Esophagus squamous epithelium (tissue), 5 donors: ENCODE measurements around the gene FBXO10. TPM values are rescaled to one million over a fixed set of nuclear protein-coding genes. Genes with fewer than 3 reads are reported as not detected.
A peak's percentile ranks its signal among the peaks of the same experiment; 100 is the strongest.

Experiments
- DNase-seq: peaks from one replicate; lab custom pipeline; 2025; lab: John Stamatoyannopoulos, UW
- H3K27ac ChIP-seq, 4 donors: fragments of 200-600 bp; sonication (generic); one replicate each; pipeline ENCODE4 v1.5.1; 2016 to 2019; ENCODE audit warnings: mild to moderate bottlenecking in 1 of 4
- H3K27me3 ChIP-seq, 4 donors: fragments of 200-600 bp; sonication (generic); 1 replicate in 3 of 4; 2 replicates in 1 of 4; pipeline versions ENCODE4 v1.5.1 to v1.6.0; 2017 to 2021; ENCODE audit warnings: antibody characterized with exemption in 1 of 4
- H3K36me3 ChIP-seq, 3 donors: fragments of 200-600 bp; sonication (generic); one replicate each; pipeline ENCODE4 v1.5.1; 2016 to 2019
- H3K4me1 ChIP-seq, 3 donors: fragments of 200-600 bp; sonication (generic); one replicate each; pipeline ENCODE4 v1.5.1; 2017 to 2019
- H3K4me3 ChIP-seq, 4 donors: fragments of 200-600 bp; sonication (generic); 1 replicate in 3 of 4; 2 replicates in 1 of 4; pipeline ENCODE4 v1.5.1; 2016 to 2019; ENCODE audit warnings: mild to moderate bottlenecking in 2 of 4, moderate library complexity in 1 of 4
- H3K9me3 ChIP-seq, 3 donors: fragments of 200-600 bp; sonication (generic); one replicate each; pipeline ENCODE4 v1.5.1; 2016 to 2019
- CTCF ChIP-seq, 6 experiments: fragments of 450-650 bp in 4 of 6; fragments of 200-600 bp in 2 of 6; sonication (generic) in 2 of 6; IDR thresholded peaks; one replicate each; pipeline ENCODE4 v1.5.1; 2016 to 2019; ENCODE audit warnings: antibody characterized with exemption in 6 of 6, mild to moderate bottlenecking in 4 of 6, moderate library complexity in 4 of 6
- POLR2A ChIP-seq, 4 donors: fragments of 450-650 bp; IDR thresholded peaks; one replicate each; pipeline ENCODE4 v1.6.1; 2017; ENCODE audit warnings: antibody characterized with exemption in 4 of 4, mild to moderate bottlenecking in 4 of 4, moderate library complexity in 3 of 4
- WGBS, 2 donors: methylation state at CpG; one replicate each; pipeline ENCODE4 v1.1.5; 2018; 5-methylcytosine and 5-hydroxymethylcytosine counted together
- intact Hi-C: fragments of 100-400 bp; cut with DNase I; formaldehyde crosslinking; loops from one replicate; pipeline ENCODE4 v1.15.0; 2022
- total RNA-seq, 4 donors: library from RNA; depleted of rRNA; stranded (reverse); fragments of >200 nt; gene quantifications; one replicate each; pipeline ENCODE4 v1.1.0, GENCODE V29; 2016
- donor health status: DM: yes; HTN: yes; CAD: no.

Gene FBXO10
- total RNA-seq, 4 donors from 2014 or later = 3.4 to 6.0 (median 4.4) TPM

- TF ChIP-seq POLR2A (IDR thresholded peaks at IDR 0.05) (no peak), CTCF (IDR thresholded peaks at IDR 0.05) (no peak)
- H3K36me3 ChIP-seq = peaks cover 7 to 80% (median 8%) of the 10 kb centered on the region in 3 donors
- no peaks in the 10 kb centered on the region for H3K4me1 ChIP-seq
- no peaks in the 10 kb centered on the region for H3K9me3 ChIP-seq
- intact Hi-C loops = no loop called here
- no peak for DNase-seq
- WGBS, 2 donors = 76 to 81% methylated on average over 3 of the region's 3 CpGs
- H3K4me3 ChIP-seq = no peak overlapping the region
- no peak overlapping the region for H3K27ac ChIP-seq
- H3K27me3 ChIP-seq = no peaks in the 10 kb centered on the region
Observed at GRCh38 chr9:37583522-37584121, 7.4 kb upstream of the FBXO10 start.

DNA sequence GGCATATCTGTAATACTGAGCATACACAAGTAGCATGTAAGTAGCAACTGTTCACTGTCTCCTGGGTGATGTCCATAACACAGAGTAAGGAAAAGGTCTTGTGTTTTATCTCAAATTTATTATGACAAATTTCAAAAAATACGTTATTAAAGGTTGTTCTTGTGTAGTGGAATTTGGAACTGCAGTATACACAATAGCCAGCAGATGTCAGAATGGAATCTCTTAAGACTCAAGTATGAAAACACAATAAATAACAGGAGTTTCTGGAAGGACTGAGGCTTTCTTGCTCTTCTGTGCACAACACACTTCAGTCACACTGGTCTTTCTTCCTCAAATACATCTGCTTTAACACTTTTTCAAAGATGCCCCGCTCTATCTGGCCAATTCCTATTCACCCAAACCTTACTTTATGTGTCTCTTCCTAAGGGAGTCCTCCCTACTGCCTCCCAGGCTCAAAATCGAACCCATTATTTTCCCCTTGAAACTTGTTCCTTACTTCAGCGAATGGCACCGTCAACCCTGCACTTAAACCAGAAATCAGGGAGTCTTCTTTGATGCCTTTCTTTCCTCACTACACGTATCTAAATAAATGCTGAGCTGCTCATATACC, 6.5 kb upstream of the FBXO10 start:
- no peak for DNase-seq
- Histone ChIP-seq H3K9me3 (no peaks in the 10 kb centered on the region), H3K4me1 (no peaks in the 10 kb centered on the region), H3K36me3 (peaks cover 7 to 70% (median 8%) of the 10 kb centered on the region in 3 donors), H3K4me3 (no peak overlapping the region), H3K27ac (no peak overlapping the region), H3K27me3 (no peaks in the 10 kb centered on the region)
- 63 to 72% methylated on average over 6 of the region's 6 CpGs for WGBS, 2 donors
- intact Hi-C loops = no loop called here
- TF ChIP-seq POLR2A (IDR thresholded peaks at IDR 0.05) (no peak), CTCF (IDR thresholded peaks at IDR 0.05) (peak; percentile 36 to 79 (median 65))

- no peak for DNase-seq
- WGBS, 2 donors = 10 to 22% methylated on average over 4 of the region's 5 CpGs
- peaks cover 0 to 7% (median 5%) of the 10 kb centered on the region in 3 donors for H3K36me3 ChIP-seq
- peaks cover 5 to 26% (median 10%) of the 10 kb centered on the region in 3 donors for H3K4me1 ChIP-seq
- H3K27me3 ChIP-seq = no peaks in the 10 kb centered on the region
- intact Hi-C loops = no loop called here
- peak overlapping the region; percentile 76 to 85 (median 82) for H3K27ac ChIP-seq
- TF ChIP-seq POLR2A (IDR thresholded peaks at IDR 0.05) = no peak
- TF ChIP-seq CTCF (IDR thresholded peaks at IDR 0.05) = no peak
- no peaks in the 10 kb centered on the region for H3K9me3 ChIP-seq
- peak overlapping the region; percentile 64 to 83 (median 73) for H3K4me3 ChIP-seq
Observed at GRCh38 chr9:37575511-37575914, 667 bp downstream of the FBXO10 start.

DNA sequence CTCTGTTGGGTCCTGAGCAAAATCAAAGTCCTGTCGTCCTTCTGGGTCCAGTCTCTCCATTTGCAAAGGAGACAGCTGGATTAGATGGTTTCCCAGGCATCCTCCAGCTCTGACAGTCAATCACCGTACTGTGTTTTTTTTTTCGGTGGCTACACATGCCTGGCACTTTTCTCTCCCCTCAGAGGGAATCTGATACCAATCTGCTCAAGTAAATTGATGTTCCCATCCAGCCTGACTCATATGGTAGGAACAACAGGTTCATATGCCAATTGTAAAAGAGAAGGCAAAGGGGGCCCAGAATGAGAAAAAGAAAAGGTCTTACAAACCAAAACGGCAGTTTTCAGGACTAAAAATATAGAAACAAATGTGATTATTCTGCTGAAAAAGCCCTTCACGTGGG, 1.2 kb downstream of the FBXO10 start:
- Histone ChIP-seq H3K4me1 (peaks cover 5 to 26% (median 10%) of the 10 kb centered on the region in 3 donors), H3K27me3 (no peaks in the 10 kb centered on the region), H3K4me3 (peak overlapping the region in 2 of 4 donors; percentile 64 to 80), H3K27ac (peak overlapping the region in 3 of 4 donors; percentile 76 to 85 (median 83)), H3K9me3 (no peaks in the 10 kb centered on the region), H3K36me3 (peaks cover 0 to 2% (median under 1%) of the 10 kb centered on the region in 3 donors)
- no peak for DNase-seq
- no peak for TF ChIP-seq CTCF (IDR thresholded peaks at IDR 0.05)
- no peak for TF ChIP-seq POLR2A (IDR thresholded peaks at IDR 0.05)
- 66 to 73% methylated on average over 5 of the region's 5 CpGs for WGBS, 2 donors
- intact Hi-C loops = no loop called here

GRCh38 chr9:37574241-37574721, 1.9 kb downstream of the FBXO10 start:
- TF ChIP-seq CTCF (IDR thresholded peaks at IDR 0.05) = no peak
- 42 to 62% methylated on average over 5 of the region's 5 CpGs for WGBS, 2 donors
- no peaks in the 10 kb centered on the region for H3K27me3 ChIP-seq
- no peak overlapping the region for H3K4me3 ChIP-seq
- no peaks in the 10 kb centered on the region for H3K9me3 ChIP-seq
- intact Hi-C loops = no loop called here
- H3K27ac ChIP-seq = no peak overlapping the region
- no peak for DNase-seq
- no peaks in the 10 kb centered on the region for H3K36me3 ChIP-seq
- peaks cover 5 to 26% (median 10%) of the 10 kb centered on the region in 3 donors for H3K4me1 ChIP-seq
